Skeletal muscle tissue (tissue), 4 donors: ENCODE measurements around the gene SYTL4. TPM values are rescaled to one million over a fixed set of nuclear protein-coding genes. Genes with fewer than 3 reads are reported as not detected.

Experiments used
- H3K27ac ChIP-seq: one replicate; pipeline ENCODE4 v1.7.0; 2013; ENCODE audit warnings: mild to moderate bottlenecking, low read depth, low read length, inconsistent platforms
- H3K27me3 ChIP-seq, 3 donors: one replicate each; pipeline ENCODE4 v1.7.0; 2013; ENCODE audit warnings: low read length in 3 of 3; ENCODE audit not compliant: control insufficient read depth in 3 of 3, insufficient read depth in 3 of 3
- H3K36me3 ChIP-seq, 3 donors: one replicate each; pipeline ENCODE4 v1.7.0; 2013; ENCODE audit warnings: low read length in 3 of 3; ENCODE audit not compliant: control insufficient read depth in 3 of 3, insufficient read depth in 3 of 3
- H3K4me1 ChIP-seq, 3 donors: one replicate each; pipeline ENCODE4 v1.7.0; 2013; ENCODE audit warnings: low read length in 3 of 3, mild to moderate bottlenecking in 3 of 3; ENCODE audit not compliant: control insufficient read depth in 3 of 3, insufficient read depth in 3 of 3
- H3K4me3 ChIP-seq, 3 donors: one replicate each; pipeline ENCODE4 v1.7.0; 2013; ENCODE audit warnings: low read length in 3 of 3
- H3K9ac ChIP-seq, 3 donors: one replicate each; pipeline ENCODE4 v1.7.0; 2013; ENCODE audit warnings: low read length in 3 of 3, mild to moderate bottlenecking in 3 of 3, moderate library complexity in 2 of 3, low read depth in 1 of 3
- H3K9me3 ChIP-seq, 3 donors: one replicate each; pipeline ENCODE4 v1.7.0; 2013; ENCODE audit warnings: low read length in 3 of 3; ENCODE audit not compliant: control insufficient read depth in 3 of 3
- total RNA-seq: library from RNA; depleted of rRNA; stranded (reverse); fragments of >200 nt; gene quantifications from one replicate; pipeline ENCODE4 v1.2.3, GENCODE V29; 2014
- donor health status: Osteomylitis.

SYTL4 gene
- total RNA-seq, 1 donor from 2014 or later = 2.6 TPM

DNA sequence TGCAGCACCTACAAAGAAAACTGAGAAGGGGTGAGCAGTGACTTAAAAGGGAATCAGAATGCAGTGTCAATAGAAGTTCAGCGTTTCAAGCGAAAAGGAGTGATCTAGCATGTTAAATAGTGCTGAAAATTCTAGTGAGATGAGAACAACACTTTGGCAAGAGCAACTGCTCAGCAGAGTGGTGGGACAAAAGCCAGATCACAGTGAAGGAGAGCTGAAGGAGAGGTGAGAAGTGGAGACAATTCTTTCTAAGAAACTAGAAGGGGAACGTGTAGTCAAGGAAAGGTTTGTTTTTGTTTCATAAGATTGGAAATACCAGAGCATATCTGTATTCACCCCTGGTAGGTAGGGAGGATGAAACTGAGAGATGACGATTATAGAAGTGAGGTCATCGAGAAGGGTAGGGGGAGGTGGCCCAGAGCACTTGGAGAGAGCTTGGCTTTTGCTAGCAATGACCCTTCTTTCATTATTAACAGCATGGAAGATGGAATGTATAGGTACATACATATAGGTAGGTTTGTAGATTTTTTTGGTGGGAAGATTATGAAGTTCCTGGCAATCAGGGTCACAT, 54.2 kb downstream of the SYTL4 start:
- Histone ChIP-seq H3K36me3 (no peaks in the 10 kb centered on the region), H3K27me3 (no peaks in the 10 kb centered on the region), H3K4me3 (no peak overlapping the region), H3K4me1 (no peaks in the 10 kb centered on the region), H3K9ac (no peak overlapping the region), H3K27ac (no peak overlapping the region), H3K9me3 (no peaks in the 10 kb centered on the region)

DNA sequence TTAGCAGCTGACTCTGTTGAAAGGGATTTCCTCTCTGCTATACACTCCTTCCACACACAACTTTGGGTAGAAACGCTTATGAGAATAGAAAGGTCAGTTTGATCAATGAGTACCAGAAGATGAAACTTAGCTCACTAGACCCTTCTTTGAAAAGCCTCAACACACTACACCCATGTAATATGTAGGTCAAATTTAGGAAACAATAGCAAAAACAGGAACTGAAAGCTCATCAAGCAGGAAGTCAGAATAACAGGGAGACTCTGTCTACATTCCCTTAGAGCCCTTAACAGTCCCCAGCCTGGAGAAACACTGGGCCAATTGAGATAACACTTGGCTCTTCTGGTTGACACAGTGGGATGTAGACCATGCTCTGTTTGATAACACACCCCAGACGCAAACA, 57.2 kb downstream of the SYTL4 start:
- peaks cover 0 to 6% (median 0%) of the 10 kb centered on the region in 3 donors for H3K27me3 ChIP-seq
- no peaks in the 10 kb centered on the region for H3K4me1 ChIP-seq
- H3K4me3 ChIP-seq = no peak overlapping the region
- no peak overlapping the region for H3K9ac ChIP-seq
- H3K27ac ChIP-seq = no peak overlapping the region
- H3K36me3 ChIP-seq = no peaks in the 10 kb centered on the region
- no peaks in the 10 kb centered on the region for H3K9me3 ChIP-seq

DNA sequence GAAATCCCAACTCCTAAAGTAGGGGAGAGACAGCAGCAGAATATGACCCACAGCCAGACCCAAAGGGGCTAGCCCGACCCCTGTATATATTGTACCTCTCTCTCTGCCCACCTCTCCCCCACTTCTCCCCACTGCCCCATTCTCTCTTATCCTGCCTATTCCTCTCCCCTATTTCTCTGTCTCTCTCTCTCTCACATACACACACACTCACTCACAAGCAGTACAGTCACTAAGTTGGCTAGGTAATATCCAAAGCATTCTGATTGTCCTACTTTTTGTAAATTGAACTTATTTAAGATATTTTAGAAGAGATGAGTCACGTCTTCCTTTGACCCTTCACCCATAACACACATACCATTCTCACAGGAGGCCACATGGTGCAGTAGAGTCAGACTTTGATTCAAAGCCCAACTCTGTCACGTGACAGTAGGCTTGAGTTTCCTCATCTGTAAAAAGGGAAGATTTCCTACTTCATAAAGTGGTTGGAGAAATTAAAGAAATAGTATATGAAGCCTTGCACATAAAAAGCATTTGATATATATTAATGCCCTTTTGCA, 58.4 kb downstream of the SYTL4 start:
- H3K27ac ChIP-seq = no peak overlapping the region
- no peaks in the 10 kb centered on the region for H3K9me3 ChIP-seq
- H3K4me3 ChIP-seq = no peak overlapping the region
- peaks cover 0 to 6% (median 0%) of the 10 kb centered on the region in 3 donors for H3K27me3 ChIP-seq
- no peaks in the 10 kb centered on the region for H3K36me3 ChIP-seq
- no peak overlapping the region for H3K9ac ChIP-seq
- no peaks in the 10 kb centered on the region for H3K4me1 ChIP-seq

DNA sequence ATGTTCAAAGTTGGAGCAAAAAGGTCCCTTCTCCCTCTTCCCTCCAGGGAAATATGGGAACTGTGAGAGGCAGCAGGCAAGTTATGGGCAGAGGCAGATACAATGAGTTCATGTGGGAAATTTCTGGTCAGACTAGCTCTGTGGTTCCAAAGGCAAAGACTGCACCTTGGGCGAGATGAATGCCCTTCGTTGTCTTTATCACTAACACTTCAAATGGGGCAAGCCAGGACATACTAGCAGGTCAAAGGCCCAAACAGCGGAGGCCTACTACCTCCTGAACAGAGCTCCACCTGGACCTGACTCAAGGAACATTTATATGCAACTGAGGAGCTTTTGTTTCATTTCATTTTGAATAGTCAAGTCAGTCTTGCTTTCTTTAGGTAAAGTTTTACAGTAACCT, 59.0 kb downstream of the SYTL4 start:
- no peaks in the 10 kb centered on the region for H3K36me3 ChIP-seq
- no peaks in the 10 kb centered on the region for H3K4me1 ChIP-seq
- H3K9ac ChIP-seq = no peak overlapping the region
- H3K27me3 ChIP-seq = peaks cover 0 to 6% (median 0%) of the 10 kb centered on the region in 3 donors
- H3K27ac ChIP-seq = no peak overlapping the region
- H3K4me3 ChIP-seq = no peak overlapping the region
- H3K9me3 ChIP-seq = no peaks in the 10 kb centered on the region

DNA sequence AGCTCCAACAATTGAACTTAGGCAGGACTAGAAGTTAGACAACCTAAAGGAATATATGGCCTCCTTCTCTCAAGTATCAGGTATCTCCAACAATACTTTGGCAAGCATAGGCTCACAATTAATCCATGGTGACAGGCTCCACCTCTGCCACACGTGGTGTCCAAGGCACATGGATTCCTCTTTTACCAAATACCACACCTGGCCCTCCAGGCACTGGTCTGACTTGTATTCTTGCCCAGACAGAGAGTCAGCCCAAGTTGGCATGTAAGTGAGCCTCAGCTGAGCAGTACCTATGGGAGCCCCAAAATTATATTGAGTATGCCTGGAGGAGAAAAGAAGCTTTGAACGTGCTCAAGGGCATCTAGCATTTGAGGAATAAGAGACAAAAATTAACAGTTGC, 68.3 kb downstream of the SYTL4 start:
- no peaks in the 10 kb centered on the region for H3K9me3 ChIP-seq
- peaks cover 0 to 13% (median 0%) of the 10 kb centered on the region in 3 donors for H3K27me3 ChIP-seq
- peaks cover 0 to 2% (median 0%) of the 10 kb centered on the region in 3 donors for H3K4me1 ChIP-seq
- H3K36me3 ChIP-seq = no peaks in the 10 kb centered on the region
- H3K4me3 ChIP-seq = no peak overlapping the region
- H3K9ac ChIP-seq = no peak overlapping the region
- no peak overlapping the region for H3K27ac ChIP-seq

DNA sequence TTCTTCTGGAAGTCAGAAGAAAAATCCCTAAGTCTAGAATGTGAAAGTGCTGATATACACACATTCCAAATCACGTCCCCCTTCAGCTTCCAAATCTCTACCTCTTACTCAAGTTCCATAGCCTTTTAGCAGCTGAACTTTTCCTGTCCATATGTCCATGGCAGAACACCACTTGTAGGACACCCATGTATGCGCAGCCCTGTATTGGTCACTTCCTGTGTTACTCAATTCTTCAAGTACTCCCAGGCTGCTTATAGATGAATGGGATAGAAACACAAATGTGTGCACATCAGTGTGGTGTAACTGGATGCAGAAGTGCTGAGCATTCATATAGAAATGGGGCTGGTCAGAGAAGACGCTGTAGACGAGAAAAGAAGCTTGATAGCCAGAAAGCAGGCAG, 69.1 kb downstream of the SYTL4 start:
- Histone ChIP-seq H3K9ac (no peak overlapping the region), H3K27me3 (peaks cover 0 to 13% (median 0%) of the 10 kb centered on the region in 3 donors), H3K27ac (no peak overlapping the region), H3K4me1 (peaks cover 0 to 2% (median 0%) of the 10 kb centered on the region in 3 donors), H3K4me3 (no peak overlapping the region), H3K9me3 (no peaks in the 10 kb centered on the region), H3K36me3 (no peaks in the 10 kb centered on the region)

DNA sequence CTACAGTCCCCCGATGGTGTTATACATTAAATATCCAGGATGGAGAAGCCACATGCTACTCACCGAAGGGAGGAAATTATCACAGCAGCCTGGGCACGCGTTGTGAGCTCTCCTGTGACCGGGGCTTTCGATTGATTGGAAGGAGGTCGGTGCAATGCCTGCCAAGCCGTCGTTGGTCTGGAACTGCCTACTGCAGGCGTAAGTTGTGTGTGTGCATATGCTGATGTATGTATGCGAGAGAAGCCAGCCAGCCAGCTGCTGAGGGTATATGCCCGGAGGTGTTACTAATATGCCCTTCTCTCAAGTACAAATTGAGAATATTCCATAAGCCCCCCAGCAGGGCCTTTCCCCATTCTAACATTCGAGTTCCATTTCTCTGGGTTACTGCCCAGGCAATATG, 69.8 kb downstream of the SYTL4 start:
- Histone ChIP-seq H3K4me3 (no peak overlapping the region), H3K9me3 (no peaks in the 10 kb centered on the region), H3K9ac (no peak overlapping the region), H3K4me1 (peaks cover 0 to 2% (median 0%) of the 10 kb centered on the region in 3 donors), H3K27ac (no peak overlapping the region), H3K36me3 (no peaks in the 10 kb centered on the region), H3K27me3 (peaks cover 0 to 13% (median 0%) of the 10 kb centered on the region in 3 donors)

DNA sequence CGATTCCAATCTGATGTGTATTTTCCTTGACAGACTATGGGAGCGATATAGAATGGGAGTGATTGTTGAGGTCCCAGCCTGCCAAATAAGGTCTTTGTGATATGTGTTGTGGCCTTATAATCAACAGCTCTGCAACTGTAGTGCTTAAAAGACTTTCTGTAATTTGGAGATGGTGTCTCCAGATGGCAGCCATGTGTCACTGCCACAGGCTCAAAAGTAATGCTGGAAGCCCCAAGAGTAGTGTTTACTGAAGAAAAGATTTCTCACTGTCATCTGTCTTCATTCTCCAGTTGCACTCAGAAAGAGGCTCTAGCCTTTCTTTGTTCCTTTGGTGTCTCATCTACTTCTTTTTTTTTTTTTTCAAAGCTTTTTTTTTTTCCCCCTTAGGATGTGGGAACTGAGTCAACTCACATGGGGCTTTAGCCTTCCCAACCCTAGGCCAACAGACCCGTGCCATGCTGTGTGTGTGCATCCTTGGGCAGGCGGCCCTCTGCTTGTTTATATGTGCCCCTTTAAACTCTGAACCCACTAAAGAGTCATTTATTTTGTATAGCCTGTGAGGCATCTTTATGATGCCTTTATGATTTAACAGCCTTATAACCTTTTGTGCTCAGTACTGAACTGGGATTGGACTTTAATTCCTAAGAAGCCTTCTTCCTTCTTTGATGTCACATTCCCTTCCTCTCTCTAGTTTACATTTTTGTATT, 72.3 kb downstream of the SYTL4 start:
- H3K27ac ChIP-seq = no peak overlapping the region
- peaks cover 0 to 2% (median 0%) of the 10 kb centered on the region in 3 donors for H3K4me1 ChIP-seq
- no peak overlapping the region for H3K9ac ChIP-seq
- no peak overlapping the region for H3K4me3 ChIP-seq
- H3K9me3 ChIP-seq = no peaks in the 10 kb centered on the region
- peaks cover 0 to 2% (median 0%) of the 10 kb centered on the region in 3 donors for H3K27me3 ChIP-seq
- no peaks in the 10 kb centered on the region for H3K36me3 ChIP-seq

DNA sequence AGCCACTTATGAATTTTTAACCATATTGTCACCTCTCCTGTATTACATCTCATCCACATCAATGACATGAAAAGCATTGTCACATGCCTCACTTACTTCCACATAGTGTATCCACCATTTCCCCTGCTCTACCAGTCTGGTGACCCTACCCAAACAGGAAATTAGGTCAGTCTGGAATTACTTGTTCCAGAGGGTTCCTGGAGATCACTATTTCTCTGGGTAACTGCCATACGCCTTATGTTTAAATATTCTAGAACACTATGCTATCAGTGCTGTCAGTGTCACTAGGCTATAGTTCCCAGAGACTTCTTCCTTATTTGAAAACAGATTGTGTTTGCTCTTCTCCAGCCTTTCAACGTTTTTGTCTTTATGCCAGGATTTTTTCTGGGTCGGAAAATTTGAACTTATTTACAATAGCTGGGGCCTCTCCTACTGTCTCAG, 73.0 kb downstream of the SYTL4 start:
- H3K36me3 ChIP-seq = no peaks in the 10 kb centered on the region
- no peak overlapping the region for H3K4me3 ChIP-seq
- H3K9ac ChIP-seq = no peak overlapping the region
- no peaks in the 10 kb centered on the region for H3K9me3 ChIP-seq
- H3K27me3 ChIP-seq = no peaks in the 10 kb centered on the region
- H3K27ac ChIP-seq = no peak overlapping the region
- H3K4me1 ChIP-seq = peaks cover 0 to 2% (median 0%) of the 10 kb centered on the region in 3 donors

DNA sequence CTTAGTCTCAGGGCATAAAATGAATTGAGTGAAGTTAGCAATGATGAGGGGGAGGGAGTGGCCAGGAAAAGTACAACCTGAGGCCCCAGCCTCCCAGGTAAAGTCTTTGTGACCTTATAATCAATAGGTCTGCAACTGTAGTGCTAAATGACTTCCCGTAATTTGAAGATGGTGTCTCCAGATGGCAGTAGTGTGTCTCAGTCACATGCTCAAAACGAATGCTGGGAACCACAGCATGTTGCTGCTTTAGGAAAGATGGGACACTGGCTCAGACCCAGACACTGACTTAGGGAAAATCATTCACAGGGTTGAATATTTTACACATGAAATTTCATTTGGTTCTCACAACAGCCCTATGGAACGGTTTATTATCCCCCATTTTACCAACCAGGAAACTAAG, 77.7 kb downstream of the SYTL4 start:
- no peaks in the 10 kb centered on the region for H3K36me3 ChIP-seq
- no peaks in the 10 kb centered on the region for H3K9me3 ChIP-seq
- H3K4me1 ChIP-seq = peaks cover 0 to 5% (median 2%) of the 10 kb centered on the region in 3 donors
- no peak overlapping the region for H3K4me3 ChIP-seq
- H3K27me3 ChIP-seq = no peaks in the 10 kb centered on the region
- H3K9ac ChIP-seq = no peak overlapping the region
- no peak overlapping the region for H3K27ac ChIP-seq
